ENCODE measurements around the gene SORCS3.

The SORCS3 gene

DNA sequence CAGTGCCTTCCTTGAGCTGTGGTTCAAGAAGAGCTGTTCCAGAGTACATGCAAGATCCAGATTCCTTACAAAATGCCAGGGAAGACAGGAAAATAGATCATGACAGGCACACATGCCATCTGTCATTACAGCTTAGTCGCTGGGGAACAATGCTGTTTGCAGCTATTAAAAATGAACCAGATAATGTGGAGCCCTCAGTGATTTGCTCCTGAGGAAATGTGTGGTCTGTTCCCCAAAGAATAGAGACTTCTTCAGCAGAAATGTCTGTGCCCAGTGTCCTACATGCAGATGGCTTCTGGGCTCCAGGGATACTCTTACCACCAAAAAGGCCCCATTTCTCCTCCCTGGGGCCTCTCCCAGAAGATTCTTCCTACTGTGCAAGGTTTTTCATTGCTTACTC lies 627.9 kb downstream of the SORCS3 start:
- DNase-seq (ENCODE audit: low read depth), result no peak

DNA sequence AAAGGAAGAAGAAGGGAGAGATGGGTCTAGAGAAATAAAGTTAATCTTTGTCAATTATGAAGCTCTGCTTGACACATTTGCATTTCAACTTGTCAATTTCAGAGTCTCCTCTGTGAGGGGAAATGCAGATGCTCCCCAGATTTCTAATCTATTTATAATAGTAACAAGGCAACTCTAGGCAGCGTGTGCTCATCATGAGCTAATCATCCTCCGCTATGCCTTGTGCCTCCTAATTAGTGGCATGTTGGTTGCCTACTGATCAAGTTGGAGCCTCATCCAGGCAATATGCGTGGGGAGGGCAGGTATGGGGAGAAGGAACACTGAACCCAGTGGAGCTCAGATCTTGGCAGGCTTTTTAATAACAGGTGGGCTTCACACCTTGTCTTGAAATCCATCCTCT lies 628.6 kb downstream of the SORCS3 start:
- no peak for DNase-seq (ENCODE audit: low read depth)

DNA sequence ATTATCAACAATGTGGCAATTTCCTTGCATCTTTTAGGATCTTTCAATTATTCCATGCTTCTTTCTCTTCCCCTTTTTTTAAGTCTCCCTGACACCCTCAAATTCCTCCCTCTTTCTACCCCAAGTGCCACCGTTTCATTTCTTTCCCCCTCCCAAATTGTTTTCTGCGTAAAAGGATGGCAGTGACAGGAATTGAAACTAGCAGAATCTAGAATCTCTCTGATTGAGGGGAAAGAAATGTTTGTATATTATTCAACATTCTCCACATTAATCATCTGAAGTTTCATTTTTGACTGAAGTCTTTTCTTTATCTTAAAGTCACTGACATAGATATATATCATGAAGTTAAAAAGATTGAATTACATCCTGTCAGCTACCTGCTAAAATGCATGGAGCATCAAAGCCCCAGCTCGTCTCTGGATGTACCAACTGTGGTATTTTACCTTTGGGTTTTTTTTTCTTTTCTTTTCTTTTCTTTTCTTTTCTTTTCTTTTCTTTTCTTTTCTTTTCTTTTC lies 633.5 kb downstream of the SORCS3 start:
- DNase-seq (ENCODE audit: low read depth), result no peak

DNA sequence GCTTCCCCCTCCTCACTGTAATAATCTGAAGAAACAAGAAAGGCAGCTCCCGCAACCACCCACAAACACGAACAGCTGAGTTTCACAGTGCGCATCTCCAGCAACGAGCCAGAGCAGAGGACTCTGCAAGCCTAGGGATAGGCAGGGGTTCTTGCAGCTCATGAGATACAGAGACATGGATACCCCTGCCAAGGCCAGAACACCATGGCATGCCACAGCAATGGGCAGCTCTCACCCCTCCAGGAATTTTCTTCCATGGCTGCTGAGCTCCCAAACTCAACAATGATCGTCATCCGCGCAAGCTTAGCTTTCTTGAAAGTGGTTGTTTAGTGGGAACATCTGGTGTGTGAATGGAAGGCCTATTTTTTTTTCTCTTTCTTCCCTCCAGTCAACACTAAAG lies 637.3 kb downstream of the SORCS3 start:
- DNase-seq (ENCODE audit: low read depth), result no peak

DNA sequence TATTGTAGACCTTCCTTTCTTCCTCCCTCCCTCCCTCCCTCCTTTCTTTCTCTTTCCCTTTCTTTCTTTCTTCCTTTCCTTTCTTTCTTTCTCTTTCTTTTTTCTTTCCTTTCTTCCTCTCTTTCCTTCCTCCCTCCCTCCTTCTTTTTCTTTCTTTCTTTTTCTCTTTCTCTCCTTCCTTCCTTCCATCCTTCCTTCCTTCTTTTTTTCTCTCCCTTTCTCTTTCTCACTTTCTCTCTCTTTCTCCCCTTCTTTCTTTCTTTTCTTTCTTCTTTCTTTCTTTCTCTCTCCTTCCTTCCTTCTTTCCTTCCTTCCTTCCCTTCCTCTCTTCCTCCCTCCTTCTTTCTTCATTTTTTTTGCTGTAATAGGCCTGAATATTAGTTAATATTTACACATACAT lies 638.0 kb downstream of the SORCS3 start:
- no peak for DNase-seq (ENCODE audit: low read depth)

DNA sequence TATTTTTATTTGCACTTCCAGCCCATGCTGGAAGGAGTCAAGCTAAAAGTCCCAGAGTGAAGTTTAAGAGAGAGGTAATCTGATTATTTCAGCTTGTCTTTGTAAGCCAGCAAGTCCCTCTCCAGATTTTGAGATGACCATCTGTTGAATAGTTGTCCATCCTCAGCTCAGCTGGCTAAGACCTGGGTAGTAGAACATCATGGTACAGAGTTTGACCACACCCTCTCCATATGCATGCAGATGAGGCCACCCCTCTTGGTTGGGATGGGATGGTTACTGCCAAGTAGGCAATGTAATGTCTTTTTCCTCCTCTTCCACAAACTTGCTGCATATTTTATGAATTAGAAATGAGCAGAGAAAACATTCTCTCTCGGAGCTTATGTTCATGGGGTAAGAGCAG lies 639.8 kb downstream of the SORCS3 start:
- no peak for DNase-seq (ENCODE audit: low read depth)

DNA sequence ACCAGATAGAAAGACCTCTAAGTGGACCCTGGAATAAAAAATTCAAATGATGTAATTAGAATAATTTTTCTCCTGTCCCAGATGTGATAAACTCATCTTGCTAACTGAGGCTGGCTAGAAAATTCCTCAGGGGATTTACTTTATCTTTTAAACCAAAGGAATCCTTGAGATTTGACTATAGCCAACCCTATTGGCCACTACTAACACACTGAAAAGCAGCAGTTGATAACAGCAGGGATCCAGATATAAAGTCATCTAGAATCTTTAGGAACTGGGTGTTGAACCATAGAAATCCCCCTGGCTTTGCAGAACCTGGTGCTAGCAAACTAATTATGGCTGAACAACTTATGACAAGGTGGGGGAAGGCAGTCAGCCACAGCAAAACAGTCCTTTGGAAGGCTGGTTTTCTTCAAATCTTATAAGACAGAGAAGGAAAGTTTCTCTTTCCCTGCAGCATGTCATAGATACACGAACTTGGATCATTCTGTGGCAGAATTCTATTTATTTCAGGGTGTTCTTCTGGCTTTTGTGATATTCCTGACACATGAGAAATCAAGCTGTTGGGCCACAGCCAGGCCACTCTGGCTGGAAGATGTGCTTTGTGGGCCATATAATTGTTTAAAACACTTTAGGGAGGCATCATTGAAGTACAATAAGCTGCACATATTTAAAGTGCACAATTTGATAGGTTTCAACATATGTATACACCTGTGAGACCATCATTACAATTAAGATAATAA lies 643.6 kb downstream of the SORCS3 start:
- DNase-seq (ENCODE audit: low read depth), result no peak

DNA sequence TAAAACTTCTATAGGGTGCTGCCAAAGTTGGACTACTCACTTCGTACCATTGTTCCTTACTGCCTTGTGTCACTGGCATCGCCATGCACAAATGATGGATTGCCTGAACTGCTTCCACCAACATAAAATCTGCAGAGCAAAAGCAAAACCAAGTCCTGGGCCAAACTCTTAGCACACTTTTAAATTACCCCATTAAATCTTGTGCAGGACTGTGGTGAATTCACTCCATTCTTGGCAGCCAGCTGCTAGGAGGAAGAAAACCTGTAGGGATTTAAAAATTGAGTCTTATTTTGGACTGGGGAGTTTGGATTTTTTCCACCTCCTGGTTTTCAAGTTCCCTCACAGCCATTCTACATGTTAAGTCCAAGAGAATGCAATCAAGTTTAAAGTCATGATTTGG lies 646.9 kb downstream of the SORCS3 start:
- DNase-seq (ENCODE audit: low read depth), result no peak

DNA sequence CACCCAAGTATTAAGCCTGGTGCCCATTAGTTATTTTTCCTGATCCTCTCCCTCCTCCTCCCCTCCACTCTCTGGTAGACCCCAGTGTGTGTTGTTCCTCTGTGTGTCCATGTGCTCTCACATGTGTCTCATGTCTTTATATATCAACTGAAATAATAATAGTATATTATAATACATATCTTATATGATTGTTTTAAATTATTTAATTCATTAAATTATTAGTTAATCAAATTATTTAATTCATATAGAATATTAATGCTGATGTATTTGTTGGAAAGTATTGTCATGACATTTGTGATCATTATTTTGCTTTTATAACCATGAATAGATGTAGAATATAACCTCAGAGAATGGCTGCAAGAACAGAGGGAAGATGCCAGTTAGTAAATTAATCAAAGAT lies 647.5 kb downstream of the SORCS3 start:
- DNase-seq (ENCODE audit: low read depth), result no peak

DNA sequence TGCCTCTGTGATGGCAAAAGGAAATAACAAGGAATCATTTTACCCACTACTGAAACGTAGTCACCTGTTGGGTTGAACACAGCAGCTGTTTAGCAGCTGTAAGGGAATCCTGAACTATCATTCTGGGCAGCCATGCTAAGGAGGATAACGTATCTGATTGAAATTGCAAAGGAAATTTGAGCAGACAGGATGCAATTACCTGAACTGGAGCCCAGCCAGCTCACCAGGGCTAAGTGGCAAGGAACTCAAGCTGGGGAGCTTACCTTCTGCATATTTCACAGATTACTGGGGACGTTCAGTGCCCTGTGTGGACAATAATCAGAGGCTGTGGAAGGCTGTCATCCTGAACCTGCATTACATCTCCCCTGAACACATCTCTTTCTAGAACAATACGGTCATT lies 650.5 kb downstream of the SORCS3 start:
- no peak for DNase-seq (ENCODE audit: low read depth)

DNA sequence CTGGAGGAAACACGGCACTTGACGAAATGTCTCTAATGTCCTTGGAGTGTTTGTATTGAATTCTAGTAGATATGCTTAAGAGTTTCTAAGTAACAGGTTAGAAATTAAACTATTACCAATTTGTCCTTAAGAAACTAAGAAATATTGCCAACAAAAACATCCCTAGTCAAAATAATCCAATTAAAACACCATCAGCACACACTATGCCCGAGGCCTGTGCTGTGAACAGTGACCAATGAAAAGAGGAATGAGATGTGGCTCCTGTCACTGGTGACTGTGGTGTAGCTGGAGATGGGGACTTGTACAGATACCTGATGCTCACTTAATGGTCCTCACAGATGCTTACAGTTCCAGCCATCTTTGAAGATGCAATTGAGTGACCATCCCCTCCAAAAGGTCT lies 651.1 kb downstream of the SORCS3 start:
- DNase-seq (ENCODE audit: low read depth), result no peak
